A673 (cell line): ENCODE data around the gene PMM2.

Experiments
- CTCF ChIP-seq: fragments of 300-800, 200-600 bp; sonication (generic); conservative IDR thresholded peaks from 2 replicates; pipeline ENCODE4 v1.5.1; 2017; ENCODE audit warnings: low read depth, mild to moderate bottlenecking, antibody characterized with exemption, low read length, moderate library complexity, mixed read lengths
- EZH2 ChIP-seq: fragments of 200-600 bp; sonication (generic); IDR thresholded peaks from 2 replicates; pipeline ENCODE4 v1.6.1; 2017; ENCODE audit warnings: borderline replicate concordance, low read depth, mild to moderate bottlenecking, mixed read lengths, antibody characterized with exemption, low read length; ENCODE audit not compliant: poor library complexity, severe bottlenecking

- TF ChIP-seq CTCF (no peak), EZH2 (no peak)
Measured at GRCh38 chr16:8853150-8853549, 55.5 kb downstream of the PMM2 start.
